ENCODE measurements around the gene FAM83B. TPM values are rescaled to one million over a fixed set of nuclear protein-coding genes. Genes with fewer than 3 reads are reported as not detected.

Gene FAM83B
- polyA plus RNA-seq, 2 of the 4 experiments (the other 2 are of a cell fraction) = 0.03 to 0.09 TPM

DNA sequence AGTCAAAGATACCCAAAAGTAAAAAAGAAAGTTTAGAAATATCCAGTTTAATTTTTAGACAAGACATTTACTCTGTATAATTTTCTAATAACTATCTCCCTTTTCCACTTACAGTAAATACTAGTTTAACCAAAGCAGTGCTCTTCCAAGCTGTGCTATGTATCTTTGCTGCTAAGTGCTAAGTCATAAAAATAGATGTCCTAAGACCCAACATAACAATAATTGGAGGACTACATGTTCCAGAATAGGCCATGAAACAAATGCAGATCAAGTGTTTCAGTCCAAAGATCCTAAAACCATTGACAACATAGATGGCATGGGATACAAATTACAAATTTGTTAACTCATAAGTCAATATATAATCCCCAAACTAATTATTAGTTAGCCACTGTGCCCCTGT lies 111.1 kb downstream of the FAM83B start:
- ChIA-PET POLR2A (no interaction called here), CTCF (no interaction called here)
- Histone ChIP-seq H3K4me1 (no peaks in the 10 kb centered on the region), H3K9me3 (no peaks in the 10 kb centered on the region), H3K4me3 (no peak overlapping the region), H3K27ac (no peak overlapping the region), H3K4me2 (no peak overlapping the region)
- ATAC-seq = no peak
- no peak for DNase-seq (ENCODE audit: low read depth in 1 of 2, low spot score in 1 of 2)
- no peak for FAIRE-seq
- TF ChIP-seq, protein P1, sequence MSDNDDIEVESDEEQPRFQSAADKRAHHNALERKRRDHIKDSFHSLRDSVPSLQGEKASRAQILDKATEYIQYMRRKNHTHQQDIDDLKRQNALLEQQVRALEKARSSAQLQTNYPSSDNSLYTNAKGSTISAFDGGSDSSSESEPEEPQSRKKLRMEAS (IDR thresholded peaks at IDR 0.05) = no peak
- TF ChIP-seq FOXS1 (CRISPR knock-in tag; IDR thresholded peaks at IDR 0.05) = no peak
- TF ChIP-seq, protein P2, sequence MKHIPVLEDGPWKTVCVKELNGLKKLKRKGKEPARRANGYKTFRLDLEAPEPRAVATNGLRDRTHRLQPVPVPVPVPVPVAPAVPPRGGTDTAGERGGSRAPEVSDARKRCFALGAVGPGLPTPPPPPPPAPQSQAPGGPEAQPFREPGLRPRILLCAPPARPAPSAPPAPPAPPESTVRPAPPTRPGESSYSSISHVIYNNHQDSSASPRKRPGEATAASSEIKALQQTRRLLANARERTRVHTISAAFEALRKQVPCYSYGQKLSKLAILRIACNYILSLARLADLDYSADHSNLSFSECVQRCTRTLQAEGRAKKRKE (CRISPR knock-in tag; IDR thresholded peaks at IDR 0.05; ENCODE audit: low read depth) = no peak
- TF ChIP-seq JUN (IDR thresholded peaks at IDR 0.05) = no peak
- TF ChIP-seq GATA3 (IDR thresholded peaks at IDR 0.05; ENCODE audit: borderline replicate concordance) = no peak
- TF ChIP-seq ZC3H11A (IDR thresholded peaks at IDR 0.05) = no peak
- TF ChIP-seq MAFK (IDR thresholded peaks at IDR 0.05; ENCODE audit: partially characterized antibody) = no peak
- TF ChIP-seq NFE2L2 (conservative IDR thresholded peaks at IDR 0.05; ENCODE audit: low read length) = no peak
- TF ChIP-seq RNF2 (IDR thresholded peaks at IDR 0.05; ENCODE audit: borderline replicate concordance, low read depth) = no peak
- TF ChIP-seq, protein P3, sequence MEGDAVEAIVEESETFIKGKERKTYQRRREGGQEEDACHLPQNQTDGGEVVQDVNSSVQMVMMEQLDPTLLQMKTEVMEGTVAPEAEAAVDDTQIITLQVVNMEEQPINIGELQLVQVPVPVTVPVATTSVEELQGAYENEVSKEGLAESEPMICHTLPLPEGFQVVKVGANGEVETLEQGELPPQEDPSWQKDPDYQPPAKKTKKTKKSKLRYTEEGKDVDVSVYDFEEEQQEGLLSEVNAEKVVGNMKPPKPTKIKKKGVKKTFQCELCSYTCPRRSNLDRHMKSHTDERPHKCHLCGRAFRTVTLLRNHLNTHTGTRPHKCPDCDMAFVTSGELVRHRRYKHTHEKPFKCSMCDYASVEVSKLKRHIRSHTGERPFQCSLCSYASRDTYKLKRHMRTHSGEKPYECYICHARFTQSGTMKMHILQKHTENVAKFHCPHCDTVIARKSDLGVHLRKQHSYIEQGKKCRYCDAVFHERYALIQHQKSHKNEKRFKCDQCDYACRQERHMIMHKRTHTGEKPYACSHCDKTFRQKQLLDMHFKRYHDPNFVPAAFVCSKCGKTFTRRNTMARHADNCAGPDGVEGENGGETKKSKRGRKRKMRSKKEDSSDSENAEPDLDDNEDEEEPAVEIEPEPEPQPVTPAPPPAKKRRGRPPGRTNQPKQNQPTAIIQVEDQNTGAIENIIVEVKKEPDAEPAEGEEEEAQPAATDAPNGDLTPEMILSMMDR (IDR thresholded peaks at IDR 0.05) = no peak
- TF ChIP-seq RFX5 (IDR thresholded peaks at IDR 0.05) = no peak
- TF ChIP-seq CHD4 (IDR thresholded peaks at IDR 0.05; ENCODE audit: borderline replicate concordance) = no peak
- no peak for TF ChIP-seq POLR2A (IDR thresholded peaks at IDR 0.05; ENCODE audit: low read length)
- TF ChIP-seq, protein P4, sequence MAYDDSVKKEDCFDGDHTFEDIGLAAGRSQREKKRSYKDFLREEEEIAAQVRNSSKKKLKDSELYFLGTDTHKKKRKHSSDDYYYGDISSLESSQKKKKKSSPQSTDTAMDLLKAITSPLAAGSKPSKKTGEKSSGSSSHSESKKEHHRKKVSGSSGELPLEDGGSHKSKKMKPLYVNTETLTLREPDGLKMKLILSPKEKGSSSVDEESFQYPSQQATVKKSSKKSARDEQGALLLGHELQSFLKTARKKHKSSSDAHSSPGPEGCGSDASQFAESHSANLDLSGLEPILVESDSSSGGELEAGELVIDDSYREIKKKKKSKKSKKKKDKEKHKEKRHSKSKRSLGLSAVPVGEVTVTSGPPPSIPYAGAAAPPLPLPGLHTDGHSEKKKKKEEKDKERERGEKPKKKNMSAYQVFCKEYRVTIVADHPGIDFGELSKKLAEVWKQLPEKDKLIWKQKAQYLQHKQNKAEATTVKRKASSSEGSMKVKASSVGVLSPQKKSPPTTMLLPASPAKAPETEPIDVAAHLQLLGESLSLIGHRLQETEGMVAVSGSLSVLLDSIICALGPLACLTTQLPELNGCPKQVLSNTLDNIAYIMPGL (CRISPR knock-in tag; IDR thresholded peaks at IDR 0.05; ENCODE audit: borderline replicate concordance) = no peak
- no peak for TF ChIP-seq HEYL (CRISPR knock-in tag; IDR thresholded peaks at IDR 0.05)
- TF ChIP-seq HDAC2 (IDR thresholded peaks at IDR 0.05) = no peak
- no peak for TF ChIP-seq PHF8 (IDR thresholded peaks at IDR 0.05; ENCODE audit: borderline replicate concordance, low read depth)
- no peak for TF ChIP-seq FOSB (CRISPR knock-in tag; IDR thresholded peaks at IDR 0.05)
- TF ChIP-seq RCOR1 (IDR thresholded peaks at IDR 0.05; ENCODE audit: low read depth, low read length) = no peak

DNA sequence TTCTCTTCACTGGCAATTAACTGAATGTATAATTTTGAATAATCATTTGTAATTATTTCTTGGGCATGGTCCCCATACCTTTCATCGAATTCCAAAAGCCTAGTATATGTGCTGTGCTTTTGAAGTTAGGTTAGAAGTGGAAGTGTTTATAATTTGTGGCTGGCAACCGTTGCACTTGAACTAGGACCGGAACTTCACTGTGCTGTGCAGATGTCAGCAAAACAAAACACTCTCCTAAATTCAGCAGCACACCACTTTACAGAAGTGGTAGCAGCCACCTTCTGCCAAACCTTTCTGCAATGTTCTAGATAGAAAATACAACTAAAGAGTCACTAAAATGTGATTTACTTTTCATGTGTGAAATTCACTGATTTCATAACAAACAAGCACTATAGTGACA lies 111.9 kb downstream of the FAM83B start:
- ATAC-seq (no peak), DNase-seq (ENCODE audit: low read depth in 1 of 2, low spot score in 1 of 2) (no peak), FAIRE-seq (no peak)
- TF ChIP-seq SREBF2 (IDR thresholded peaks at IDR 0.05) (no peak), SMC3 (IDR thresholded peaks at IDR 0.05) (no peak), ZSCAN20 (CRISPR knock-in tag; IDR thresholded peaks at IDR 0.05) (no peak), TFCP2L1 (CRISPR knock-in tag; IDR thresholded peaks at IDR 0.05) (no peak), EHMT2 (IDR thresholded peaks at IDR 0.05; ENCODE audit: low read depth) (no peak), NPAS2 (CRISPR knock-in tag; IDR thresholded peaks at IDR 0.05; ENCODE audit: borderline replicate concordance) (no peak), RAD21 (conservative IDR thresholded peaks at IDR 0.05 in 1 of 2, IDR thresholded peaks at IDR 0.05 in 1 of 2) (no peak), FOSL2 (IDR thresholded peaks at IDR 0.05) (no peak), FOSL2 (CRISPR knock-in tag; IDR thresholded peaks at IDR 0.05) (no peak), MAZ (IDR thresholded peaks at IDR 0.05; ENCODE audit: borderline replicate concordance, low read depth, low read length) (no peak), FOXS1 (CRISPR knock-in tag; IDR thresholded peaks at IDR 0.05) (no peak), HOXA7 (CRISPR knock-in tag; IDR thresholded peaks at IDR 0.05) (no peak), BHLHE40 (IDR thresholded peaks at IDR 0.05; ENCODE audit: low read depth, low read length) (no peak)
- TF ChIP-seq, protein P5, sequence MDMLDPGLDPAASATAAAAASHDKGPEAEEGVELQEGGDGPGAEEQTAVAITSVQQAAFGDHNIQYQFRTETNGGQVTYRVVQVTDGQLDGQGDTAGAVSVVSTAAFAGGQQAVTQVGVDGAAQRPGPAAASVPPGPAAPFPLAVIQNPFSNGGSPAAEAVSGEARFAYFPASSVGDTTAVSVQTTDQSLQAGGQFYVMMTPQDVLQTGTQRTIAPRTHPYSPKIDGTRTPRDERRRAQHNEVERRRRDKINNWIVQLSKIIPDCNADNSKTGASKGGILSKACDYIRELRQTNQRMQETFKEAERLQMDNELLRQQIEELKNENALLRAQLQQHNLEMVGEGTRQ (IDR thresholded peaks at IDR 0.05) = no peak
- POLR2A ChIA-PET = no interaction called here
- CTCF ChIA-PET = no interaction called here
- H3K4me3 ChIP-seq = no peak overlapping the region
- no peak overlapping the region for H3K27ac ChIP-seq
- H3K4me1 ChIP-seq = no peaks in the 10 kb centered on the region
- no peaks in the 10 kb centered on the region for H3K9me3 ChIP-seq
- 30% methylated on average over 3 of the region's 3 CpGs for WGBS (ENCODE audit: missing lambda C conversion rate)
- no peak overlapping the region for H3K4me2 ChIP-seq

Data from A549 (cell line).